Keratinocyte (primary cell): ENCODE measurements around the gene SMAD3. TPM values are rescaled to one million over a fixed set of nuclear protein-coding genes. Genes with fewer than 3 reads are reported as not detected.

Experiments used
- DNase-seq: peaks from one replicate; pipeline ENCODE4 v3.0.0-alpha.2; 2011; ENCODE audit warnings: low read depth, missing footprints, low spot score
- FAIRE-seq: peaks from 2 replicates; lab custom pipeline; 2011; peaks lifted over from hg19 to GRCh38; lab: Jason Lieb, UNC
- H2AFZ ChIP-seq: 2 replicates; pipeline ENCODE4 v1.6.0; 2012; ENCODE audit warnings: low read length, control low read depth, inconsistent platforms; ENCODE audit not compliant: control insufficient read depth
- H3K27ac ChIP-seq: 2 replicates; pipeline ENCODE4 v1.5.1; 2011; ENCODE audit warnings: low read length; ENCODE audit not compliant: control insufficient read depth, insufficient read depth
- H3K27me3 ChIP-seq: 3 replicates; pipeline ENCODE4 v1.6.0; 2011; ENCODE audit warnings: low read length; ENCODE audit not compliant: control insufficient read depth, insufficient read depth; ENCODE audit errors: extremely low read depth
- H3K36me3 ChIP-seq, 2 experiments: 2 replicates in 1 of 2; 3 replicates in 1 of 2; pipeline ENCODE4 v1.5.1; 2011; ENCODE audit warnings: low read length in 2 of 2, mild to moderate bottlenecking in 1 of 2; ENCODE audit not compliant: control insufficient read depth in 2 of 2, insufficient read depth in 2 of 2; ENCODE audit errors: extremely low read depth in 1 of 2
- H3K4me1 ChIP-seq: 3 replicates; pipeline ENCODE4 v1.5.1; 2011; ENCODE audit warnings: low read length; ENCODE audit not compliant: control insufficient read depth, insufficient read depth; ENCODE audit errors: extremely low read depth
- H3K4me2 ChIP-seq: 3 replicates; pipeline ENCODE4 v1.6.0; 2011; ENCODE audit warnings: low read depth, low read length; ENCODE audit not compliant: control insufficient read depth, insufficient read depth; ENCODE audit errors: extremely low read depth
- H3K4me3 ChIP-seq, 3 experiments: fragments of 200-600 bp in 1 of 3; sonication (generic) in 1 of 3; 2 replicates in 2 of 3; 3 replicates in 1 of 3; pipeline ENCODE4 v1.5.1; 2011 to 2016; ENCODE audit warnings: low read length in 3 of 3, mild to moderate bottlenecking in 3 of 3, control low read depth in 2 of 3, inconsistent platforms in 1 of 3, low read depth in 1 of 3, mixed read lengths in 1 of 3, mixed run types in 1 of 3, moderate library complexity in 1 of 3; ENCODE audit not compliant: control insufficient read depth in 2 of 3, insufficient read depth in 2 of 3; ENCODE audit errors: extremely low read depth in 1 of 3
- H3K79me2 ChIP-seq: 2 replicates; pipeline ENCODE4 v1.6.0; 2012; ENCODE audit warnings: low read length; ENCODE audit not compliant: control insufficient read depth, insufficient read depth
- H3K9ac ChIP-seq: 3 replicates; pipeline ENCODE4 v1.6.0; 2011; ENCODE audit warnings: low read length; ENCODE audit not compliant: control insufficient read depth, insufficient read depth; ENCODE audit errors: extremely low read depth
- H3K9me1 ChIP-seq: 3 replicates; pipeline ENCODE4 v1.6.0; 2011; ENCODE audit warnings: low read length; ENCODE audit not compliant: control insufficient read depth, insufficient read depth; ENCODE audit errors: extremely low read depth
- H3K9me3 ChIP-seq: 2 replicates; pipeline ENCODE4 v1.5.1; 2012; ENCODE audit warnings: low read depth, low read length; ENCODE audit not compliant: control insufficient read depth
- H4K20me1 ChIP-seq: 3 replicates; pipeline ENCODE4 v1.6.0; 2011; ENCODE audit warnings: low read length; ENCODE audit not compliant: control insufficient read depth, insufficient read depth; ENCODE audit errors: extremely low read depth
- EZH2 ChIP-seq: IDR thresholded peaks from one replicate; pipeline ENCODE4 v1.6.1; 2012; ENCODE audit warnings: inconsistent platforms, mild to moderate bottlenecking, low read length, moderate library complexity
- dilution Hi-C: fragments of 300-500 bp; cut with MboI; formaldehyde crosslinking; loops from one replicate; pipeline ENCODE4 v1.7.0; 2020; ENCODE audit warnings: low sequenced_read_pairs; ENCODE audit not compliant: extremely low pct_ligation_motif_present
- polyA plus RNA-seq, 5 experiments: library from polyadenylated mRNA; depleted of rRNA in 3 of 5; stranded (reverse) in 3 of 5; stranded (forward) in 1 of 5; unstranded in 1 of 5; fragments of >200 nt; gene quantifications; 1 replicate in 1 of 5; 2 replicates in 3 of 5; 3 replicates in 1 of 5; pipeline versions ENCODE4 v1.2.1 to v1.2.3, GENCODE V29; 2011 to 2012; ENCODE audit warnings: missing spikeins in 2 of 5, low read depth in 1 of 5, low replicate concordance in 1 of 5
- TF ChIP-seq, protein P1 (sequence below), 3 experiments: IDR thresholded peaks in 1 of 3; conservative IDR thresholded peaks in 1 of 3; optimal IDR thresholded peaks in 1 of 3; 2 replicates in 2 of 3; 3 replicates in 1 of 3; pipeline versions ENCODE3 to v1.5.1; 2011; ENCODE audit warnings: low read length in 3 of 3, mild to moderate bottlenecking in 3 of 3, moderate library complexity in 2 of 3, control low read depth in 1 of 3, inconsistent platforms in 1 of 3; ENCODE audit not compliant: insufficient read depth in 2 of 3; ENCODE audit errors: extremely low read depth in 1 of 3

SMAD3 gene
- polyA plus RNA-seq, 1 donor (not counting 4 experiments of a cell fraction or from before 2014, with no cell fraction given) = 33.7 TPM

DNA sequence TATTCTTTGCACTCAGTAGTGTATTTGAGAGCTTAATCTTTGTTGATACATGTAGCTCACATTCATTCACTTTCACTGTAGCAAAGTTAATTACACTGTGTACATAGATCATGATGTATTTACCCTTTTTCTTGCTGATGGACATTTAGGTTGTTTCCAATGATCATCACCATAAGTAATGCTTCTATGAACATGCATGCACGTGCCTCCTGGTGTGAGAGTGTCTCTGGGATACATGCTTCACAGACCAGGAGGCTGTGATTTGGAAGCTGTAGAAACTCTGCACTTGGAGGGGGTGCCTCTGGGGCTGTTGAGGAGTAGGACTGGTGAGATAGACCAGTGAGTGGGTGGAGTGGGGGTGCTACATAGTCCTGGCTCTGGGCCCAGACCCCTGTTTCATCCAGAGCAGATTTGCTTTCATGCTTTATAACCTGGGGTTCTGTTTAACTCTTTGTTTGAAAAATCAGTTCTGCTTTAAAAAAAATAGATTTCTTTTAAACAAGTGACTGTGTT lies 18.2 kb upstream of the SMAD3 start:
- dilution Hi-C loops = no loop called here
- TF ChIP-seq EZH2 = no peak
- TF ChIP-seq, protein P1, sequence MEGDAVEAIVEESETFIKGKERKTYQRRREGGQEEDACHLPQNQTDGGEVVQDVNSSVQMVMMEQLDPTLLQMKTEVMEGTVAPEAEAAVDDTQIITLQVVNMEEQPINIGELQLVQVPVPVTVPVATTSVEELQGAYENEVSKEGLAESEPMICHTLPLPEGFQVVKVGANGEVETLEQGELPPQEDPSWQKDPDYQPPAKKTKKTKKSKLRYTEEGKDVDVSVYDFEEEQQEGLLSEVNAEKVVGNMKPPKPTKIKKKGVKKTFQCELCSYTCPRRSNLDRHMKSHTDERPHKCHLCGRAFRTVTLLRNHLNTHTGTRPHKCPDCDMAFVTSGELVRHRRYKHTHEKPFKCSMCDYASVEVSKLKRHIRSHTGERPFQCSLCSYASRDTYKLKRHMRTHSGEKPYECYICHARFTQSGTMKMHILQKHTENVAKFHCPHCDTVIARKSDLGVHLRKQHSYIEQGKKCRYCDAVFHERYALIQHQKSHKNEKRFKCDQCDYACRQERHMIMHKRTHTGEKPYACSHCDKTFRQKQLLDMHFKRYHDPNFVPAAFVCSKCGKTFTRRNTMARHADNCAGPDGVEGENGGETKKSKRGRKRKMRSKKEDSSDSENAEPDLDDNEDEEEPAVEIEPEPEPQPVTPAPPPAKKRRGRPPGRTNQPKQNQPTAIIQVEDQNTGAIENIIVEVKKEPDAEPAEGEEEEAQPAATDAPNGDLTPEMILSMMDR (optimal IDR thresholded peaks at IDR 0.05 in 1 of 3, IDR thresholded peaks at IDR 0.05 in 1 of 3, conservative IDR thresholded peaks at IDR 0.05 in 1 of 3; ENCODE audit: extremely low read depth in 1 of 3, insufficient read depth in 2 of 3, low read length in 3 of 3) = no peak
- Histone ChIP-seq H3K79me2 (no peaks in the 10 kb centered on the region), H3K27ac (no peak overlapping the region), H2AFZ (no peak overlapping the region), H3K9me1 (no peaks in the 10 kb centered on the region), H3K4me3 (no peak overlapping the region), H3K4me1 (peaks cover 58% of the 10 kb centered on the region), H4K20me1 (no peaks in the 10 kb centered on the region), H3K36me3 (no peaks in the 10 kb centered on the region), H3K9ac (no peak overlapping the region), H3K27me3 (no peaks in the 10 kb centered on the region), H3K9me3 (no peaks in the 10 kb centered on the region), H3K4me2 (no peak overlapping the region)
- DNase-seq = no peak
- no peak for FAIRE-seq

- FAIRE-seq (peak; percentile 67), DNase-seq (peak; percentile 76)
- H3K4me2 ChIP-seq = peak overlapping the region; percentile 60
- peak overlapping the region; percentile 95 for H3K27ac ChIP-seq
- H3K79me2 ChIP-seq = no peaks in the 10 kb centered on the region
- peaks cover 44% of the 10 kb centered on the region for H3K4me1 ChIP-seq
- H3K9ac ChIP-seq = peak overlapping the region; percentile 72
- no peaks in the 10 kb centered on the region for H3K36me3 ChIP-seq
- H3K9me1 ChIP-seq = no peaks in the 10 kb centered on the region
- no peak overlapping the region for H3K4me3 ChIP-seq
- H4K20me1 ChIP-seq = no peaks in the 10 kb centered on the region
- dilution Hi-C loops = no loop called here
- no peak for TF ChIP-seq EZH2
- TF ChIP-seq, protein P1 (optimal IDR thresholded peaks at IDR 0.05 in 1 of 3, IDR thresholded peaks at IDR 0.05 in 1 of 3, conservative IDR thresholded peaks at IDR 0.05 in 1 of 3; ENCODE audit: extremely low read depth in 1 of 3, insufficient read depth in 2 of 3, low read length in 3 of 3) = no peak
- peak overlapping the region; percentile 64 for H2AFZ ChIP-seq
- H3K9me3 ChIP-seq = no peaks in the 10 kb centered on the region
- H3K27me3 ChIP-seq = no peaks in the 10 kb centered on the region
Observed at GRCh38 chr15:67048281-67049279, 16.8 kb upstream of the SMAD3 start.
